K562 treated with DMSO at 1 percent for 4 hours (cell line): ENCODE measurements around the gene PGBD4. TPM values are rescaled to one million over a fixed set of nuclear protein-coding genes. Genes with fewer than 3 reads are reported as not detected.

Experiments used
- total RNA-seq: library from RNA; unstranded; fragments of 300-600 nt; gene quantifications from 2 replicates; pipeline ENCODE4 v1.2.3, GENCODE V29; 2022; ENCODE audit not compliant: insufficient read depth

The PGBD4 gene
- total RNA-seq = 0.84 TPM in 2 replicates

DNA sequence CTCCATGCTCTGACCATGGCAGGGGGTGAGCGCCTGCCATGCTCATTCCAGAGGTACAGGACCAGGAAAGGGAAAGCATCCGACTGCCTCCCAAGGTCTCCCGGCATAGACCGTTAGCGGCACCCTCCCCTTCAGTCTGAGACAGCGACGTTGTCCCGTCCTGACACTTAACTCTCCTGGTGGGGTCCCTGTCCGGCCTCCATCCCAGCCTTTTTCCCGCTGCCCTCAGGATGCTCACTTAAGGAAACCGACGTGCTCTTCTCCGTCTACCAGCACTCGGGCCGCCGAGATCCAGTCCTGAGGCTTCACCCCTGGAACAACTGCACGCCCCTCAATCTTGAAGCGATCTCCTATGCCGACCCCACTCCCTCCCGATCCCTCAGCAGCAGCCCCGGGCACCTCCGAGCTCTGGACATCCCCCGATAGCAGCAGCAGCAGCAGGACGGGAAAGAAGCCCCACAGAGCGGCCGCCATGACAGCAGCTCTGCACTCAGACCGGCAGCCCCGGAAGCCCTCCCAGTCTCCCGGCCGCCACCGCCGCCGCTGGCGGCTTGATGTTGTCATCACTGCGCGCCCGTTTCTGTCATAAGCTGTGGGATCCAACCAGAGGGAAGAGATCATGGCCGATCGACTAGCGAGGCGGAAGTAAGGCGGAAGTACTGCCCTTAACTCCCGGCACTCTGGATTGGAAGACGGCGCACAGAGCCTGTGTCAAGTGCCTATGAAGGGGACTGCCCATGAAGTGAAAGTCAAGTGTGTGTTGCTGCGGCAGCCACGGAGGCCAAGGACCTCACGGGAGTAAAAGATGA is at the start of gene PGBD4, which contains the start of gene EMC7:
Gene PGBD4, plus strand, starts transcription at position 718 of the 809 bp plus-strand sequence. CDS start 449 bp downstream, outside the sequence.
Gene EMC7, minus strand, starts transcription at position 497 of the 809 bp plus-strand sequence. Its CDS starts 23 bp downstream, at position 474.

Other genes starting within 250 kb of the PGBD4 start
- 0.22 TPM in 1 of 2 replicates, not detected in the other for gene CHRM5, start 133.6 kb upstream of the PGBD4 start, total RNA-seq
- gene AVEN, start 62.9 kb upstream of the PGBD4 start, total RNA-seq = 2.3 and 2.6 TPM in 2 replicates
- gene EMC7, start 221 bp upstream of the PGBD4 start, total RNA-seq = 76.4 and 85.8 TPM in 2 replicates
- 8.6 and 9.2 TPM in 2 replicates for gene KATNBL1, start 108.0 kb downstream of the PGBD4 start, total RNA-seq
- 90.0 and 110 TPM in 2 replicates for gene EMC4, start 122.9 kb downstream of the PGBD4 start, total RNA-seq
- 6.0 and 9.7 TPM in 2 replicates for gene SLC12A6, start 235.7 kb downstream of the PGBD4 start, total RNA-seq
- 319 and 325 TPM in 2 replicates for gene NOP10, start 241.1 kb downstream of the PGBD4 start, total RNA-seq
- not detected in 2 replicates for gene NUTM1, start 241.2 kb downstream of the PGBD4 start, total RNA-seq